G401 (cell line): Measurements from ENCODE around the gene RGS7BP. TPM values are rescaled to one million over a fixed set of nuclear protein-coding genes. Genes with fewer than 3 reads are reported as not detected.

ENCODE experiments used
- DNase-seq: peaks from one replicate; pipeline ENCODE4 v3.0.0-alpha.2; 2015; ENCODE audit warnings: low spot score
- in situ Hi-C: cut with HindIII; loops from 2 replicates; pipeline ENCODE4 v1.10.0; 2016; ENCODE audit warnings: low sequenced_read_pairs, mixed read lengths
- total RNA-seq: library from RNA; depleted of rRNA; stranded (reverse); fragments of >200 nt; shearing (Covaris generic); gene quantifications from 2 replicates; pipeline ENCODE4 v1.2.3, GENCODE V29; 2014; rRNA removed

RGS7BP gene
- total RNA-seq = not detected in 2 replicates

GRCh38 chr5:64505769-64506566, at the start of gene RGS7BP:
Gene RGS7BP, plus strand, starts transcription at chr5:64506015. Its CDS starts 610 bp downstream, at chr5:64506625.
- DNase-seq = peak; percentile 92

GRCh38 chr5:64457846-64458245, 48.0 kb upstream of the RGS7BP start:
- in situ Hi-C loops = no loop called here
- DNase-seq = no peak

More at GRCh38 chr5:64505769-64506566, at the start of gene RGS7BP:
- in situ Hi-C loops = no loop called here

GRCh38 chr5:64458948-64459347, 46.9 kb upstream of the RGS7BP start:
- no peak for DNase-seq
- in situ Hi-C loops = no loop called here

- in situ Hi-C loops = no loop called here
- peak; percentile 75 for DNase-seq
Measured at GRCh38 chr5:64462391-64462790, 43.4 kb upstream of the RGS7BP start.

- in situ Hi-C loops = no loop called here
- no peak for DNase-seq
Measured at GRCh38 chr5:64486163-64486562, 19.7 kb upstream of the RGS7BP start.

GRCh38 chr5:64487283-64487682, 18.5 kb upstream of the RGS7BP start:
- in situ Hi-C loops = no loop called here
- DNase-seq = no peak

- no peak for DNase-seq
- in situ Hi-C loops = no loop called here
Measured at GRCh38 chr5:64489857-64490256, 16.0 kb upstream of the RGS7BP start.

- in situ Hi-C loops = no loop called here
- DNase-seq = no peak
Measured at GRCh38 chr5:64497386-64497785, 8.4 kb upstream of the RGS7BP start.

GRCh38 chr5:64502196-64502595, 3.6 kb upstream of the RGS7BP start:
- in situ Hi-C loops = no loop called here
- no peak for DNase-seq

GRCh38 chr5:64506567-64507263, 900 bp downstream of the RGS7BP start:
- in situ Hi-C loops = no loop called here

GRCh38 chr5:64507264-64507605, 1.4 kb downstream of the RGS7BP start:
- in situ Hi-C loops = no loop called here
- DNase-seq = peak; percentile 67

More at GRCh38 chr5:64506567-64507263, 900 bp downstream of the RGS7BP start:
- peak; percentile 74 for DNase-seq

GRCh38 chr5:64509828-64510227, 4.0 kb downstream of the RGS7BP start:
- DNase-seq = no peak
- in situ Hi-C loops = no loop called here

- DNase-seq = no peak
- in situ Hi-C loops = no loop called here
Measured at GRCh38 chr5:64513492-64513891, 7.7 kb downstream of the RGS7BP start.

- in situ Hi-C loops = no loop called here
- no peak for DNase-seq
Measured at GRCh38 chr5:64514612-64515011, 8.8 kb downstream of the RGS7BP start.

- in situ Hi-C loops = no loop called here
- no peak for DNase-seq
Measured at GRCh38 chr5:64516216-64516615, 10.4 kb downstream of the RGS7BP start.

GRCh38 chr5:64518793-64519192, 13.0 kb downstream of the RGS7BP start:
- no peak for DNase-seq
- in situ Hi-C loops = no loop called here

GRCh38 chr5:64519263-64519662, 13.4 kb downstream of the RGS7BP start:
- in situ Hi-C loops = no loop called here
- no peak for DNase-seq

GRCh38 chr5:64526734-64527439, 21.1 kb downstream of the RGS7BP start:
- in situ Hi-C loops = no loop called here
- DNase-seq = no peak

GRCh38 chr5:64530076-64530475, 24.3 kb downstream of the RGS7BP start:
- in situ Hi-C loops = no loop called here
- no peak for DNase-seq

GRCh38 chr5:64532212-64532611, 26.4 kb downstream of the RGS7BP start:
- no peak for DNase-seq
- in situ Hi-C loops = no loop called here
